CD4-positive, CD25-positive, alpha-beta regulatory T cell (primary cell): ENCODE results near the gene SLC9A5. TPM values are rescaled to one million over a fixed set of nuclear protein-coding genes. Genes with fewer than 3 reads are reported as not detected.

ENCODE experiments used
- ATAC-seq, 2 donors: fragments of 150-1000 bp; cut with Tn5 transposase; one replicate each; pipeline ENCODE4 v1.10.0; 2021; ENCODE audit warnings: low read depth in 2 of 2, moderate number of reproducible peaks in 2 of 2, moderate library complexity in 1 of 2
- DNase-seq, 3 donors: peaks; one replicate each; pipeline versions ENCODE4 v3.0.0 to v3.0.0-alpha.2; 2012 to 2022; ENCODE audit warnings: mixed read lengths in 1 of 3
- H3K27ac ChIP-seq: one replicate; pipeline ENCODE4 v1.7.0; 2013; ENCODE audit warnings: mild to moderate bottlenecking, low read length; ENCODE audit not compliant: insufficient read depth, poor library complexity, severe bottlenecking
- H3K27me3 ChIP-seq: one replicate; pipeline ENCODE4 v1.7.0; 2013; ENCODE audit warnings: low read length; ENCODE audit not compliant: control insufficient read depth, insufficient read depth
- H3K36me3 ChIP-seq: one replicate; pipeline ENCODE4 v1.7.0; 2013; ENCODE audit warnings: mild to moderate bottlenecking, low read length, moderate library complexity; ENCODE audit not compliant: control insufficient read depth, insufficient read depth
- H3K4me1 ChIP-seq: 2 replicates; pipeline ENCODE4 v1.7.0; 2013; ENCODE audit warnings: mild to moderate bottlenecking, low read length; ENCODE audit not compliant: insufficient read depth, control insufficient read depth, poor library complexity, severe bottlenecking
- H3K4me3 ChIP-seq: one replicate; pipeline ENCODE4 v1.7.0; 2013; ENCODE audit warnings: low read depth, mild to moderate bottlenecking, low read length, moderate library complexity
- H3K9me3 ChIP-seq, 2 experiments: 1 replicate in 1 of 2; 2 replicates in 1 of 2; pipeline ENCODE4 v1.7.0; 2013; ENCODE audit warnings: low read length in 2 of 2, mild to moderate bottlenecking in 1 of 2, moderate library complexity in 1 of 2; ENCODE audit not compliant: control insufficient read depth in 2 of 2
- H3K27ac Mint-ChIP-seq, 3 donors: one replicate each; pipeline ENCODE4 v1.8.0; 2020 to 2022; ENCODE audit warnings: mild to moderate bottlenecking in 3 of 3, mixed read lengths in 3 of 3, moderate library complexity in 2 of 3
- H3K27me3 Mint-ChIP-seq: one replicate; pipeline ENCODE4 v1.8.0; 2022; ENCODE audit warnings: mild to moderate bottlenecking, mixed read lengths
- H3K36me3 Mint-ChIP-seq: one replicate; pipeline ENCODE4 v1.8.0; 2020; ENCODE audit warnings: mixed read lengths
- H3K4me1 Mint-ChIP-seq, 4 donors: one replicate each; pipeline ENCODE4 v1.8.0; 2020 to 2022; ENCODE audit warnings: mixed read lengths in 4 of 4, mild to moderate bottlenecking in 1 of 4
- H3K4me3 Mint-ChIP-seq, 4 donors: one replicate each; pipeline ENCODE4 v1.8.0; 2020 to 2022; ENCODE audit warnings: mild to moderate bottlenecking in 4 of 4, mixed read lengths in 4 of 4, moderate library complexity in 3 of 4
- H3K9me3 Mint-ChIP-seq, 7 donors: one replicate each; pipeline ENCODE4 v1.8.0; 2020 to 2022; ENCODE audit warnings: mixed read lengths in 7 of 7, mild to moderate bottlenecking in 3 of 7, moderate library complexity in 2 of 7
- polyA plus RNA-seq, 4 donors: library from polyadenylated mRNA; unstranded; fragments of 300-500 nt; fragmentation: Illumina TruSeq; gene quantifications; one replicate each; pipeline ENCODE4 v1.2.3, GENCODE V29; 2021
- total RNA-seq: library from RNA; stranded (reverse); gene quantifications from one replicate; pipeline ENCODE4 v1.2.3, GENCODE V29; 2022

Gene SLC9A5
- 1.3 TPM for total RNA-seq
- polyA plus RNA-seq: not detected

GRCh38 chr16:67248401-67249177 is at the start of gene SLC9A5:
TSS of gene SLC9A5 (plus strand) at chr16:67248979. CDS start at chr16:67249015, 36 bp downstream.
- peak within 1 kb of the TSS; percentile 89 to 96 (median 94) for H3K4me3 Mint-ChIP-seq
- Histone ChIP-seq H3K4me3 (peak within 1 kb of the TSS; percentile 72), H3K9me3 (no peaks in the 10 kb centered on the region), H3K27ac (peak within 1 kb of the TSS; percentile 68), H3K36me3 (no peaks in the 10 kb centered on the region), H3K4me1 (peaks cover 55% of the 10 kb centered on the region), H3K27me3 (peaks cover 13% of the 10 kb centered on the region)
- peaks cover 5 to 54% (median 31%) of the 10 kb centered on the region in 4 donors for H3K4me1 Mint-ChIP-seq
- H3K27me3 Mint-ChIP-seq: peaks cover 31% of the 10 kb centered on the region
- DNase-seq: peak in 2 of 3 donors; percentile 27 to 32
- ATAC-seq: no peak
- H3K9me3 Mint-ChIP-seq: no peaks in the 10 kb centered on the region
- H3K27ac Mint-ChIP-seq: peak within 1 kb of the TSS in 2 of 3 donors; percentile 85 to 93
- H3K36me3 Mint-ChIP-seq: no peaks in the 10 kb centered on the region

- Mint-ChIP-seq H3K9me3 (no peaks in the 10 kb centered on the region), H3K27me3 (no peaks in the 10 kb centered on the region), H3K4me1 (peaks cover 0 to 26% (median 15%) of the 10 kb centered on the region in 4 donors), H3K36me3 (peaks cover 27% of the 10 kb centered on the region), H3K4me3 (peak within 1 kb of the TSS in 2 of 4 donors; percentile 47 to 78), H3K27ac (no peak within 1 kb of the TSS)
- no peaks in the 10 kb centered on the region for H3K27me3 ChIP-seq
- ATAC-seq (no peak), DNase-seq (no peak)
- H3K36me3 ChIP-seq: peaks cover 54% of the 10 kb centered on the region
- H3K4me3 ChIP-seq: no peak within 1 kb of the TSS
- no peaks in the 10 kb centered on the region for H3K4me1 ChIP-seq
- no peak within 1 kb of the TSS for H3K27ac ChIP-seq
- no peaks in the 10 kb centered on the region for H3K9me3 ChIP-seq
Measured at GRCh38 chr16:67199011-67199807, 49.6 kb upstream of the SLC9A5 start, which contains the start of gene ELMO3. TSS of gene ELMO3 (plus strand) at chr16:67199131. CDS start at chr16:67199327, 196 bp downstream.

GRCh38 chr16:67199808-67200198 is 49.0 kb upstream of the SLC9A5 start:
- Mint-ChIP-seq H3K4me3 (peak overlapping the region in 1 of 4 donors; percentile 47), H3K27ac (no peak overlapping the region), H3K36me3 (peaks cover 26% of the 10 kb centered on the region), H3K4me1 (peaks cover 0 to 20% (median 15%) of the 10 kb centered on the region in 4 donors), H3K9me3 (no peaks in the 10 kb centered on the region), H3K27me3 (no peaks in the 10 kb centered on the region)
- Histone ChIP-seq H3K27ac (no peak overlapping the region), H3K4me3 (no peak overlapping the region), H3K9me3 (no peaks in the 10 kb centered on the region), H3K36me3 (peaks cover 48% of the 10 kb centered on the region), H3K4me1 (no peaks in the 10 kb centered on the region), H3K27me3 (no peaks in the 10 kb centered on the region)
- DNase-seq: no peak
- ATAC-seq: no peak

- no peak for ATAC-seq
- no peak for DNase-seq
- Histone ChIP-seq H3K36me3 (peaks cover 41% of the 10 kb centered on the region), H3K9me3 (no peaks in the 10 kb centered on the region), H3K4me1 (no peaks in the 10 kb centered on the region), H3K4me3 (no peak overlapping the region), H3K27me3 (no peaks in the 10 kb centered on the region), H3K27ac (no peak overlapping the region)
- H3K27me3 Mint-ChIP-seq: no peaks in the 10 kb centered on the region
- peaks cover 0 to 20% (median 13%) of the 10 kb centered on the region in 4 donors for H3K4me1 Mint-ChIP-seq
- no peak overlapping the region for H3K27ac Mint-ChIP-seq
- H3K4me3 Mint-ChIP-seq: no peak overlapping the region
- H3K36me3 Mint-ChIP-seq: peaks cover 20% of the 10 kb centered on the region
- H3K9me3 Mint-ChIP-seq: no peaks in the 10 kb centered on the region
Measured at GRCh38 chr16:67200491-67200890, 48.3 kb upstream of the SLC9A5 start.

- Histone ChIP-seq H3K4me1 (no peaks in the 10 kb centered on the region), H3K9me3 (no peaks in the 10 kb centered on the region), H3K27me3 (no peaks in the 10 kb centered on the region), H3K36me3 (peaks cover 29% of the 10 kb centered on the region), H3K4me3 (no peak overlapping the region), H3K27ac (no peak overlapping the region)
- Mint-ChIP-seq H3K4me1 (peaks cover 0 to 20% (median 4%) of the 10 kb centered on the region in 4 donors), H3K36me3 (peaks cover 8% of the 10 kb centered on the region), H3K27ac (no peak overlapping the region), H3K27me3 (no peaks in the 10 kb centered on the region), H3K4me3 (no peak overlapping the region), H3K9me3 (no peaks in the 10 kb centered on the region)
- DNase-seq (no peak), ATAC-seq (no peak)
Measured at GRCh38 chr16:67201411-67202345, 47.1 kb upstream of the SLC9A5 start.

GRCh38 chr16:67202426-67202825 is 46.4 kb upstream of the SLC9A5 start:
- Mint-ChIP-seq H3K4me1 (peaks cover 0 to 14% (median 1%) of the 10 kb centered on the region in 4 donors), H3K4me3 (no peak overlapping the region), H3K27ac (peak overlapping the region in 1 of 3 donors; percentile 83), H3K9me3 (no peaks in the 10 kb centered on the region), H3K27me3 (no peaks in the 10 kb centered on the region), H3K36me3 (peaks cover 3% of the 10 kb centered on the region)
- Histone ChIP-seq H3K36me3 (peaks cover 22% of the 10 kb centered on the region), H3K27ac (no peak overlapping the region), H3K4me3 (no peak overlapping the region), H3K4me1 (no peaks in the 10 kb centered on the region), H3K27me3 (no peaks in the 10 kb centered on the region), H3K9me3 (no peaks in the 10 kb centered on the region)
- ATAC-seq (no peak), DNase-seq (no peak)

- Histone ChIP-seq H3K36me3 (peaks cover 16% of the 10 kb centered on the region), H3K4me3 (no peak overlapping the region), H3K27me3 (no peaks in the 10 kb centered on the region), H3K4me1 (no peaks in the 10 kb centered on the region), H3K27ac (no peak overlapping the region), H3K9me3 (no peaks in the 10 kb centered on the region)
- Mint-ChIP-seq H3K36me3 (peaks cover 3% of the 10 kb centered on the region), H3K4me1 (peaks cover 0 to 8% (median 1%) of the 10 kb centered on the region in 4 donors), H3K27ac (peak overlapping the region in 1 of 3 donors; percentile 83), H3K27me3 (no peaks in the 10 kb centered on the region), H3K4me3 (no peak overlapping the region), H3K9me3 (no peaks in the 10 kb centered on the region)
- no peak for DNase-seq
- no peak for ATAC-seq
Measured at GRCh38 chr16:67202956-67203493, 45.8 kb upstream of the SLC9A5 start.
